Measurements from ENCODE around the gene PTPRM. TPM values are rescaled to one million over a fixed set of nuclear protein-coding genes. Genes with fewer than 3 reads are reported as not detected.

PTPRM gene
- polyA plus RNA-seq, 3 donors = 0.04 to 2.1 (median 0.66) TPM

DNA sequence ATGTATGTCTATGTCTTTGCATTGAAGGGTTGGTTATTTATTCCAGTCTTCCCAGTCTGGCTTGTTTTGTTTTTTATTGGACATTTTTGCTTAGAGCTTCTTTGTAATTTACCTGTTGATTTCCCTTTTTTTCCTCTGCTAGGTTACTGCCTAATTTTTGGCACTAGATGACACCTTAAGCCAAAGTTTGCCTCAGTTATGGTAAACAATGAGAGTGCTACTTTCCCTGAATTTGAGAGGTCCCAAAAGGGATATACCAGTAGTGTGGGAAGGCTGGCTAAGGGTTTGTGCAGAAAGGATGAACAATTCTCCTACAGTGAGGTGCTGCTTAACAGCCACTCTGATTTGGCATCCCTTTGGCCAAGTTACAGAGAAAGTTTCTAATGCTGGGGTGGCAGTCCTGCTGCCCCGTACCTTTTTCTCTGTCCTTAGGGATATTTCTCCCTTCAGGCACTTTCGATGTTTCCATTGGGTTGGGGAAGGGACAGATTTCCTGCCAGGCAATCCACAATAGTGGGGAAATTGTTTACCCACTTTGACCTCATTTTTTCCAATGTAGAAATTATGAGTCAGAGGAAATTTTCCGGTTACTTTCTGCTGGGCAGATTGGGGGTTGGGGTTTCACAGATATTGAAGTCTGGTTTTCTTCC, 354.9 kb downstream of the PTPRM start:
- no CpG with 5 or more reads among the region's 3 CpGs for WGBS (ENCODE audit: insufficient coverage)
- no peak overlapping the region for H3K27ac ChIP-seq (ENCODE audit: low read depth in 1 of 2, low read length in 2 of 2)
- H3K36me3 ChIP-seq (replicated peaks in 1 of 2; ENCODE audit: control insufficient read depth in 1 of 2, insufficient read depth in 2 of 2, low read length in 2 of 2) = no peaks in the 10 kb centered on the region
- H3K79me2 ChIP-seq (ENCODE audit: insufficient read depth, low read length) = no peaks in the 10 kb centered on the region
- H3K27ac Mint-ChIP-seq = no peak overlapping the region
- peaks cover 0 to 13% (median 5%) of the 10 kb centered on the region in 7 donors for H3K9me3 Mint-ChIP-seq
- peaks cover 0 to 3% of the 10 kb centered on the region in 2 donors for H3K9me3 ChIP-seq (replicated peaks in 1 of 2; ENCODE audit: control insufficient read depth in 1 of 2, insufficient read depth in 1 of 2, low read length in 2 of 2)
- no peaks in the 10 kb centered on the region for H3K36me3 Mint-ChIP-seq
- H3K27me3 Mint-ChIP-seq (ENCODE audit: low read depth in 3 of 3) = no peaks in the 10 kb centered on the region
- H3K4me3 ChIP-seq (replicated peaks in 1 of 3; ENCODE audit: low read depth in 2 of 3, low read length in 3 of 3) = no peak overlapping the region
- H2AFZ ChIP-seq (ENCODE audit: insufficient read depth, low read depth, low read length, poor library complexity, severe bottlenecking) = no peak overlapping the region
- DNase-seq = no peak
- intact Hi-C loops (cut with micrococcal nuclease) = no loop called here
- no peak overlapping the region for H3K4me2 ChIP-seq (replicated peaks; ENCODE audit: extremely low read depth, low read length, poor library complexity, severe bottlenecking)
- no peaks in the 10 kb centered on the region for H3K27me3 ChIP-seq (ENCODE audit: control insufficient read depth in 2 of 2, insufficient read depth in 2 of 2, low read length in 2 of 2)
- H3K4me3 Mint-ChIP-seq = no peak overlapping the region
- H3K9ac ChIP-seq (ENCODE audit: insufficient read depth, low read length, poor library complexity, severe bottlenecking) = no peak overlapping the region
- H4K20me1 ChIP-seq (ENCODE audit: insufficient read depth, low read length) = no peaks in the 10 kb centered on the region
- no peaks in the 10 kb centered on the region for H3K4me1 ChIP-seq (ENCODE audit: control insufficient read depth in 1 of 2, insufficient read depth in 2 of 2, low read length in 2 of 2)
- TF ChIP-seq CTCF (IDR thresholded peaks at IDR 0.05) = no peak
- H3K4me1 Mint-ChIP-seq = no peaks in the 10 kb centered on the region

GRCh38 chr18:7923105-7923504, 356.0 kb downstream of the PTPRM start:
- H3K4me2 ChIP-seq (replicated peaks; ENCODE audit: extremely low read depth, low read length, poor library complexity, severe bottlenecking) = no peak overlapping the region
- H3K4me3 Mint-ChIP-seq = no peak overlapping the region
- H3K79me2 ChIP-seq (ENCODE audit: insufficient read depth, low read length) = no peaks in the 10 kb centered on the region
- intact Hi-C loops (cut with micrococcal nuclease) = no loop called here
- H3K4me3 ChIP-seq (replicated peaks in 1 of 3; ENCODE audit: low read depth in 2 of 3, low read length in 3 of 3) = no peak overlapping the region
- H3K4me1 ChIP-seq (ENCODE audit: control insufficient read depth in 1 of 2, insufficient read depth in 2 of 2, low read length in 2 of 2) = no peaks in the 10 kb centered on the region
- no peak for DNase-seq
- no peak overlapping the region for H3K27ac Mint-ChIP-seq
- H3K9me3 ChIP-seq (replicated peaks in 1 of 2; ENCODE audit: control insufficient read depth in 1 of 2, insufficient read depth in 1 of 2, low read length in 2 of 2) = peaks cover 0 to 3% of the 10 kb centered on the region in 2 donors
- H3K27me3 Mint-ChIP-seq (ENCODE audit: low read depth in 3 of 3) = peaks cover 0 to 2% (median 0%) of the 10 kb centered on the region in 3 donors
- H4K20me1 ChIP-seq (ENCODE audit: insufficient read depth, low read length) = no peaks in the 10 kb centered on the region
- no peak overlapping the region for H2AFZ ChIP-seq (ENCODE audit: insufficient read depth, low read depth, low read length, poor library complexity, severe bottlenecking)
- no peak overlapping the region for H3K9ac ChIP-seq (ENCODE audit: insufficient read depth, low read length, poor library complexity, severe bottlenecking)
- H3K4me1 Mint-ChIP-seq = no peaks in the 10 kb centered on the region
- no CpG with 5 or more reads among the region's 4 CpGs for WGBS (ENCODE audit: insufficient coverage)
- no peaks in the 10 kb centered on the region for H3K36me3 Mint-ChIP-seq
- TF ChIP-seq CTCF (IDR thresholded peaks at IDR 0.05) = no peak
- H3K27ac ChIP-seq (ENCODE audit: low read depth in 1 of 2, low read length in 2 of 2) = no peak overlapping the region
- H3K27me3 ChIP-seq (ENCODE audit: control insufficient read depth in 2 of 2, insufficient read depth in 2 of 2, low read length in 2 of 2) = no peaks in the 10 kb centered on the region
- H3K36me3 ChIP-seq (replicated peaks in 1 of 2; ENCODE audit: control insufficient read depth in 1 of 2, insufficient read depth in 2 of 2, low read length in 2 of 2) = no peaks in the 10 kb centered on the region
- H3K9me3 Mint-ChIP-seq = peaks cover 0 to 13% (median 8%) of the 10 kb centered on the region in 7 donors
